Measurements from ENCODE around the gene COG5. TPM values are rescaled to one million over a fixed set of nuclear protein-coding genes. Genes with fewer than 3 reads are reported as not detected.

Gene COG5
- polyA plus RNA-seq, 1 of the 3 experiments (the other 2 are of a cell fraction), result 21.2 TPM

DNA sequence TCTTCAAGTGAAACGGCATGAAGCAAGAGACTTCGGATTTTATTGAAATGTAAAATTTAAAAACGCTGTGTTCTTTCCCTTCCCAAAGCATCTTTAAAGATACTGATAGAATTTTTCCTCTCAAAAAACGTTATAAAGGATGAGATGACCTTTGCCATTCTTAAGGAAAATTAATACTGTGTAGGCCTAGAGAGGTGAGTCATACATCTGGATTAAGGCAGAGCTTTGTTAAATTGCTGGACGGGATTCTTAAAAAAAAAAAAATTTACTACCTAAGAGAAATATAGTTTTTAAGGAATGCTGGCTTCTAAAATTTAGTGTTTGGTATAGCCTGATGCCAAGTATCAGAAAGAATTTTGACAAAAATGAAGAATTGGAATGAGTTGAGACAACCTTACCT, 401.2 kb downstream of the COG5 start:
- Histone ChIP-seq H3K36me3 (replicated peaks in 1 of 2; ENCODE audit: control insufficient read depth in 1 of 2, insufficient read depth in 2 of 2, low read length in 1 of 2) (peaks cover 17 to 30% of the 10 kb centered on the region in 2 experiments), H3K4me1 (ENCODE audit: control insufficient read depth in 1 of 2, insufficient read depth in 2 of 2, low read depth in 1 of 2, low read length in 1 of 2) (peaks cover 2 to 7% of the 10 kb centered on the region in 2 experiments; a peak in 2 of 4 replicates), H3K9me3 (no peaks in the 10 kb centered on the region), H3K27ac (ENCODE audit: low read depth in 2 of 2, low read length in 1 of 2) (peak overlapping the region in 1 of 2 experiments; percentile 18; a peak in 1 of 4 replicates), H3K4me2 (no peak overlapping the region), H3K9ac (no peak overlapping the region), H3K27me3 (ENCODE audit: insufficient read depth) (no peaks in the 10 kb centered on the region), H3K9me2 (no peaks in the 10 kb centered on the region), H3F3A (replicated peaks; ENCODE audit: insufficient read depth) (peaks cover 5% of the 10 kb centered on the region), H3K4me3 (ENCODE audit: low read depth in 2 of 2, low read length in 1 of 2) (no peak overlapping the region), H2AFZ (ENCODE audit: low read depth) (no peak overlapping the region), H3K79me2 (ENCODE audit: insufficient read depth) (no peaks in the 10 kb centered on the region), H4K20me1 (ENCODE audit: insufficient read depth) (no peaks in the 10 kb centered on the region)
- ChIA-PET CTCF (interaction anchor here (0.9 to 5.0 kb wide), 2 partner anchors 13 to 370 kb away, joined by 3 to 62 read pairs; no protein-coding TSS in a partner anchor), POLR2A (interaction anchor here (0.6 kb wide), 1 partner anchor 839 kb away, joined by 3 read pairs; no protein-coding TSS in a partner anchor)
- DNase-seq, result no peak
- WGBS (ENCODE audit: low lambda C conversion rate), result 57% methylated on average over 5 of the region's 5 CpGs
- TF ChIP-seq JUND (IDR thresholded peaks at IDR 0.05) (peak; percentile 28; the same call in 1 of the 2 replicates), CHD2 (IDR thresholded peaks at IDR 0.05; ENCODE audit: low read length, partially characterized antibody) (no peak), FOSL2 (IDR thresholded peaks at IDR 0.05; ENCODE audit: borderline replicate concordance, low read depth) (peak; percentile 46; the same call in 1 of the 2 replicates), ELF1 (IDR thresholded peaks at IDR 0.05) (no peak), RAD21 (IDR thresholded peaks at IDR 0.05; ENCODE audit: low read length) (no peak), TCF12 (IDR thresholded peaks at IDR 0.05) (peak; percentile 24; the same call in 1 of the 2 replicates), POLR2AphosphoS5 (IDR thresholded peaks at IDR 0.05; ENCODE audit: low read depth, low read length) (no peak)
- TF ChIP-seq, protein P1, sequence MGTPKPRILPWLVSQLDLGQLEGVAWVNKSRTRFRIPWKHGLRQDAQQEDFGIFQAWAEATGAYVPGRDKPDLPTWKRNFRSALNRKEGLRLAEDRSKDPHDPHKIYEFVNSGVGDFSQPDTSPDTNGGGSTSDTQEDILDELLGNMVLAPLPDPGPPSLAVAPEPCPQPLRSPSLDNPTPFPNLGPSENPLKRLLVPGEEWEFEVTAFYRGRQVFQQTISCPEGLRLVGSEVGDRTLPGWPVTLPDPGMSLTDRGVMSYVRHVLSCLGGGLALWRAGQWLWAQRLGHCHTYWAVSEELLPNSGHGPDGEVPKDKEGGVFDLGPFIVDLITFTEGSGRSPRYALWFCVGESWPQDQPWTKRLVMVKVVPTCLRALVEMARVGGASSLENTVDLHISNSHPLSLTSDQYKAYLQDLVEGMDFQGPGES (IDR thresholded peaks at IDR 0.05; ENCODE audit: low read depth, low read length), result no peak

DNA sequence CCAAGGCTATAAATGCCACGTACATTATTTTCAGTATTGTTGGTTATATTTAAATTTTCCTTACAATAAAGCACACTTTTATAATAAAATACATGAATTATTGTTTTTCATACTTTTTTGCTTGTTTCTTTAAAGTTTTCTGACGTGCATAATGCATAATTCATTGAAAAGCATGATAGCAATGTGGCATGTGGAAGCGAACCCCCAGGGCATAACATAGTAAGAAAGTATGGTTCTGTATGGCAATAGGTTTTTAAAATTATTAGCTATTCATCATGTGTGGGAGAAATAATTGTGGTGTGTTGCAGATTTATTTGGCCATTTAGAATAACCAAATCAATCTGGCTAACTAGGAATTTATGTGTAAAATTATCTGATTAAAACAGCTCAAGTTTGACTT, 402.3 kb downstream of the COG5 start:
- Histone ChIP-seq H3K9me3 (no peaks in the 10 kb centered on the region), H3F3A (replicated peaks; ENCODE audit: insufficient read depth) (no peaks in the 10 kb centered on the region), H3K79me2 (ENCODE audit: insufficient read depth) (no peaks in the 10 kb centered on the region), H2AFZ (ENCODE audit: low read depth) (no peak overlapping the region), H3K4me1 (ENCODE audit: control insufficient read depth in 1 of 2, insufficient read depth in 2 of 2, low read depth in 1 of 2, low read length in 1 of 2) (peaks cover 0 to 7% of the 10 kb centered on the region in 2 experiments; a peak in 2 of 4 replicates), H3K9me2 (no peaks in the 10 kb centered on the region), H3K4me3 (ENCODE audit: low read depth in 2 of 2, low read length in 1 of 2) (no peak overlapping the region), H4K20me1 (ENCODE audit: insufficient read depth) (no peaks in the 10 kb centered on the region), H3K4me2 (no peak overlapping the region), H3K36me3 (replicated peaks in 1 of 2; ENCODE audit: control insufficient read depth in 1 of 2, insufficient read depth in 2 of 2, low read length in 1 of 2) (peaks cover 20 to 31% of the 10 kb centered on the region in 2 experiments), H3K27ac (ENCODE audit: low read depth in 2 of 2, low read length in 1 of 2) (no peak overlapping the region), H3K27me3 (ENCODE audit: insufficient read depth) (no peaks in the 10 kb centered on the region), H3K9ac (no peak overlapping the region)
- no peak for DNase-seq
- TF ChIP-seq RCOR1 (IDR thresholded peaks at IDR 0.05; ENCODE audit: low read length), result no peak
- no peak for TF ChIP-seq TAF1 (IDR thresholded peaks at IDR 0.05; ENCODE audit: borderline replicate concordance, low read depth, low read length)
- no peak for TF ChIP-seq ELF1 (IDR thresholded peaks at IDR 0.05)
- no peak for TF ChIP-seq SMC3 (IDR thresholded peaks at IDR 0.05; ENCODE audit: low read depth, low read length)
- no peak for TF ChIP-seq FOXM1 (IDR thresholded peaks at IDR 0.05; ENCODE audit: low read depth)
- TF ChIP-seq SIN3A (IDR thresholded peaks at IDR 0.05; ENCODE audit: borderline replicate concordance, low read depth, low read length), result no peak
- no peak for TF ChIP-seq RXRA (IDR thresholded peaks at IDR 0.05; ENCODE audit: borderline replicate concordance, low read depth)
- no peak for TF ChIP-seq JUND (IDR thresholded peaks at IDR 0.05)
- TF ChIP-seq YY1 (IDR thresholded peaks at IDR 0.05; ENCODE audit: low read depth), result no peak
- TF ChIP-seq POLR2AphosphoS5 (IDR thresholded peaks at IDR 0.05; ENCODE audit: low read depth, low read length), result no peak
- TF ChIP-seq FOXJ3 (CRISPR knock-in tag; IDR thresholded peaks at IDR 0.05), result no peak
- no peak for TF ChIP-seq RFX5 (IDR thresholded peaks at IDR 0.05; ENCODE audit: low read length)
- TF ChIP-seq, protein P1 (IDR thresholded peaks at IDR 0.05; ENCODE audit: low read depth, low read length), result no peak
- TF ChIP-seq EP300 (IDR thresholded peaks at IDR 0.05; ENCODE audit: borderline replicate concordance in 1 of 2, low read depth in 1 of 2, low read length in 1 of 2), result no peak
- TF ChIP-seq, protein P2, sequence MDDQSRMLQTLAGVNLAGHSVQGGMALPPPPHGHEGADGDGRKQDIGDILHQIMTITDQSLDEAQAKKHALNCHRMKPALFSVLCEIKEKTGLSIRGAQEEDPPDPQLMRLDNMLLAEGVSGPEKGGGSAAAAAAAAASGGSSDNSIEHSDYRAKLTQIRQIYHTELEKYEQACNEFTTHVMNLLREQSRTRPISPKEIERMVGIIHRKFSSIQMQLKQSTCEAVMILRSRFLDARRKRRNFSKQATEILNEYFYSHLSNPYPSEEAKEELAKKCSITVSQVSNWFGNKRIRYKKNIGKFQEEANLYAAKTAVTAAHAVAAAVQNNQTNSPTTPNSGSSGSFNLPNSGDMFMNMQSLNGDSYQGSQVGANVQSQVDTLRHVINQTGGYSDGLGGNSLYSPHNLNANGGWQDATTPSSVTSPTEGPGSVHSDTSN (IDR thresholded peaks at IDR 0.05), result no peak
- TF ChIP-seq, protein P3, sequence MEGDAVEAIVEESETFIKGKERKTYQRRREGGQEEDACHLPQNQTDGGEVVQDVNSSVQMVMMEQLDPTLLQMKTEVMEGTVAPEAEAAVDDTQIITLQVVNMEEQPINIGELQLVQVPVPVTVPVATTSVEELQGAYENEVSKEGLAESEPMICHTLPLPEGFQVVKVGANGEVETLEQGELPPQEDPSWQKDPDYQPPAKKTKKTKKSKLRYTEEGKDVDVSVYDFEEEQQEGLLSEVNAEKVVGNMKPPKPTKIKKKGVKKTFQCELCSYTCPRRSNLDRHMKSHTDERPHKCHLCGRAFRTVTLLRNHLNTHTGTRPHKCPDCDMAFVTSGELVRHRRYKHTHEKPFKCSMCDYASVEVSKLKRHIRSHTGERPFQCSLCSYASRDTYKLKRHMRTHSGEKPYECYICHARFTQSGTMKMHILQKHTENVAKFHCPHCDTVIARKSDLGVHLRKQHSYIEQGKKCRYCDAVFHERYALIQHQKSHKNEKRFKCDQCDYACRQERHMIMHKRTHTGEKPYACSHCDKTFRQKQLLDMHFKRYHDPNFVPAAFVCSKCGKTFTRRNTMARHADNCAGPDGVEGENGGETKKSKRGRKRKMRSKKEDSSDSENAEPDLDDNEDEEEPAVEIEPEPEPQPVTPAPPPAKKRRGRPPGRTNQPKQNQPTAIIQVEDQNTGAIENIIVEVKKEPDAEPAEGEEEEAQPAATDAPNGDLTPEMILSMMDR (IDR thresholded peaks at IDR 0.05), result no peak
- TF ChIP-seq NFIC (IDR thresholded peaks at IDR 0.05; ENCODE audit: borderline replicate concordance), result no peak
- POLR2A ChIA-PET, result no interaction called here
- CTCF ChIA-PET, result interaction anchor here (5.0 kb wide), 1 partner anchor 12 kb away, joined by 62 read pairs; no protein-coding TSS in a partner anchor
- WGBS (ENCODE audit: low lambda C conversion rate), result 93% methylated on average over 3 of the region's 3 CpGs

Data from SK-N-SH (cell line).